Measurements from ENCODE around the gene MRPS18A. TPM values are rescaled to one million over a fixed set of nuclear protein-coding genes. Genes with fewer than 3 reads are reported as not detected.
A peak's percentile ranks its signal among the peaks of the same experiment; 100 is the strongest.

Gene MRPS18A
- total and polyA plus RNA-seq, 9 of the 15 experiments (the other 6 are each of a cell fraction or from before 2014, with no cell fraction given), result 87.5 to 243 (median 125) TPM

DNA sequence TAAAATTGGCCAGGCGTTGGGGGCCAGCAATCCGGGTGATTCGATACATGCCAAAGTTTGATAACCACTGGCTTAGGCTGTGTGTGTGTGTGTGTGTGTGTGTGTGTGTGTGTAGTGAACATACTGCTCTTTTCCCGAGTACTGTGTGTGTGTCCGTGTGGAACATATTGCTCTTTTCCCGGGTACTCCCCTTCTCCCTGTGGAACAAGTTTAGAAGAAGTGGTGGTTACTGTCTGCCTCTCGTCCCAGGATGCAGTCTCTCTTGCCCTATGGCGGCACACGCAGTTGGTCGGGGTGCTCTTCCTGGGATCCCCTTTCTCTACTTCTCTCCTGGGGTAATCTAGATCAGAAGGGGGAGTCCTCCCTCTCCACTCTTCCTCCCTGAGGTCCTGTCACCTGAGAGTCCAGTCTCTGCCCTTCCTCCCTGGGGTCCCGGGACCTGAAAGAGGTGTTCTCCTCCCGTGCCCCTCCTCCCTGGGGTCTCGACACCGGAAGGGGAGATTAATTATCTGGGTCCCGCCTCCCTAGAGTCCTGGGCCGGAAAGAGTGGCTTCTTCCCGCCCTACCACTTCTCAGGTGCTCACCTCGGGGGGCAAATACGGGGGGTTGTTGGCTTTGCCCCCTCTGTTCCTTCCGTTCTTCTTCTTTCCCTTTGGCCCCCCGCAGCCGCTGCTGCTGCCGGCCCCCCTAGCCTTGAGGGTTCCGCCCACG is 59.0 kb downstream of the MRPS18A start (continued):
- TF ChIP-seq SMAD1 (IDR thresholded peaks at IDR 0.05; ENCODE audit: low read depth, low read length, partially characterized antibody), result peak; percentile 85
- TF ChIP-seq, protein P1, sequence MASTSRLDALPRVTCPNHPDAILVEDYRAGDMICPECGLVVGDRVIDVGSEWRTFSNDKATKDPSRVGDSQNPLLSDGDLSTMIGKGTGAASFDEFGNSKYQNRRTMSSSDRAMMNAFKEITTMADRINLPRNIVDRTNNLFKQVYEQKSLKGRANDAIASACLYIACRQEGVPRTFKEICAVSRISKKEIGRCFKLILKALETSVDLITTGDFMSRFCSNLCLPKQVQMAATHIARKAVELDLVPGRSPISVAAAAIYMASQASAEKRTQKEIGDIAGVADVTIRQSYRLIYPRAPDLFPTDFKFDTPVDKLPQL (IDR thresholded peaks at IDR 0.05; ENCODE audit: extremely low read depth, insufficient read length), result no peak
- TF ChIP-seq CBFA2T3 (IDR thresholded peaks at IDR 0.05), result no peak
- TF ChIP-seq, protein P2, sequence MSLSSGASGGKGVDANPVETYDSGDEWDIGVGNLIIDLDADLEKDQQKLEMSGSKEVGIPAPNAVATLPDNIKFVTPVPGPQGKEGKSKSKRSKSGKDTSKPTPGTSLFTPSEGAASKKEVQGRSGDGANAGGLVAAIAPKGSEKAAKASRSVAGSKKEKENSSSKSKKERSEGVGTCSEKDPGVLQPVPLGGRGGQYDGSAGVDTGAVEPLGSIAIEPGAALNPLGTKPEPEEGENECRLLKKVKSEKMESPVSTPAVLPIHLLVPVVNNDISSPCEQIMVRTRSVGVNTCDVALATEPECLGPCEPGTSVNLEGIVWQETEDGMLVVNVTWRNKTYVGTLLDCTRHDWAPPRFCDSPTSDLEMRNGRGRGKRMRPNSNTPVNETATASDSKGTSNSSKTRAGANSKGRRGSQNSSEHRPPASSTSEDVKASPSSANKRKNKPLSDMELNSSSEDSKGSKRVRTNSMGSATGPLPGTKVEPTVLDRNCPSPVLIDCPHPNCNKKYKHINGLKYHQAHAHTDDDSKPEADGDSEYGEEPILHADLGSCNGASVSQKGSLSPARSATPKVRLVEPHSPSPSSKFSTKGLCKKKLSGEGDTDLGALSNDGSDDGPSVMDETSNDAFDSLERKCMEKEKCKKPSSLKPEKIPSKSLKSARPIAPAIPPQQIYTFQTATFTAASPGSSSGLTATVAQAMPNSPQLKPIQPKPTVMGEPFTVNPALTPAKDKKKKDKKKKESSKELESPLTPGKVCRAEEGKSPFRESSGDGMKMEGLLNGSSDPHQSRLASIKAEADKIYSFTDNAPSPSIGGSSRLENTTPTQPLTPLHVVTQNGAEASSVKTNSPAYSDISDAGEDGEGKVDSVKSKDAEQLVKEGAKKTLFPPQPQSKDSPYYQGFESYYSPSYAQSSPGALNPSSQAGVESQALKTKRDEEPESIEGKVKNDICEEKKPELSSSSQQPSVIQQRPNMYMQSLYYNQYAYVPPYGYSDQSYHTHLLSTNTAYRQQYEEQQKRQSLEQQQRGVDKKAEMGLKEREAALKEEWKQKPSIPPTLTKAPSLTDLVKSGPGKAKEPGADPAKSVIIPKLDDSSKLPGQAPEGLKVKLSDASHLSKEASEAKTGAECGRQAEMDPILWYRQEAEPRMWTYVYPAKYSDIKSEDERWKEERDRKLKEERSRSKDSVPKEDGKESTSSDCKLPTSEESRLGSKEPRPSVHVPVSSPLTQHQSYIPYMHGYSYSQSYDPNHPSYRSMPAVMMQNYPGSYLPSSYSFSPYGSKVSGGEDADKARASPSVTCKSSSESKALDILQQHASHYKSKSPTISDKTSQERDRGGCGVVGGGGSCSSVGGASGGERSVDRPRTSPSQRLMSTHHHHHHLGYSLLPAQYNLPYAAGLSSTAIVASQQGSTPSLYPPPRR (CRISPR knock-in tag; IDR thresholded peaks at IDR 0.05; ENCODE audit: borderline replicate concordance), result 0 out of 2 replicates have a peak, but pooled peaks have one; percentile 72
- no peak for TF ChIP-seq ARHGAP35 (IDR thresholded peaks at IDR 0.05; ENCODE audit: partially characterized antibody)
- no peak for TF ChIP-seq MIER1 (IDR thresholded peaks at IDR 0.05; ENCODE audit: low read depth)
- TF ChIP-seq CC2D1A (IDR thresholded peaks at IDR 0.05), result 0 out of 2 replicates have a peak, but pooled peaks have one; percentile 33
- TF ChIP-seq POLR2G (IDR thresholded peaks at IDR 0.05; ENCODE audit: low read depth, low read length), result no peak
- peak; percentile 85 for TF ChIP-seq TAF7 (tag; IDR thresholded peaks at IDR 0.05)
- peak; percentile 27; the same call in 1 of the 2 replicates for TF ChIP-seq CHD2 (IDR thresholded peaks at IDR 0.05; ENCODE audit: low read depth, low read length)
- TF ChIP-seq EP300 (IDR thresholded peaks at IDR 0.05; ENCODE audit: low read length), result peak; percentile 56; the same call in 1 of the 2 replicates
- TF ChIP-seq PHF21A (IDR thresholded peaks at IDR 0.05; ENCODE audit: borderline replicate concordance, low read depth), result no peak; the same call in 1 of the 2 replicates
- TF ChIP-seq POLR2AphosphoS5 (IDR thresholded peaks at IDR 0.05; ENCODE audit: control insufficient read depth, insufficient read depth, low read depth, low read length), result peak; percentile 80
- no peak for TF ChIP-seq BDP1 (IDR thresholded peaks at IDR 0.05; ENCODE audit: insufficient read depth, insufficient read length)
- TF ChIP-seq ARID1B (IDR thresholded peaks at IDR 0.05), result peak; percentile 74
- no peak for TF ChIP-seq FOS (IDR thresholded peaks at IDR 0.05; ENCODE audit: extremely low read depth, insufficient read length)
- 0 out of 2 replicates have a peak, but pooled peaks have one; percentile 32 for TF ChIP-seq RAD51 (IDR thresholded peaks at IDR 0.05; ENCODE audit: borderline replicate concordance, low read depth)
- TF ChIP-seq ZNF398 (CRISPR knock-in tag; IDR thresholded peaks at IDR 0.05), result no peak
- 0 out of 4 replicates have a peak, but pooled peaks of 1 of the 2 experiments have one; percentile 61 for TF ChIP-seq MCM7 (IDR thresholded peaks at IDR 0.05)
- TF ChIP-seq BHLHE40 (IDR thresholded peaks at IDR 0.05; ENCODE audit: low read length), result peak; percentile 68
- TF ChIP-seq ZNF197 (CRISPR knock-in tag; IDR thresholded peaks at IDR 0.05; ENCODE audit: low read depth), result 0 out of 2 replicates have a peak, but pooled peaks have one; percentile 57
- no peak for TF ChIP-seq NCOA6 (IDR thresholded peaks at IDR 0.05)
- TF ChIP-seq HMGN3 (IDR thresholded peaks at IDR 0.05; ENCODE audit: borderline replicate concordance, extremely low read depth, insufficient read length, low read depth, low read length), result no peak
